Tibial artery (tissue), 4 donors: ENCODE data around the gene WHRN.

Experiments used
- DNase-seq, 2 donors: peaks; one replicate each; pipeline ENCODE4 v3.0.0-alpha.2; 2019
- H3K27ac ChIP-seq, 2 donors: fragments of 200-600 bp; sonication (generic) in 1 of 2; 1 replicate in 1 of 2; 2 replicates in 1 of 2; pipeline ENCODE4 v1.5.1; 2018 to 2019; ENCODE audit warnings: mild to moderate bottlenecking in 1 of 2
- H3K27me3 ChIP-seq, 2 donors: fragments of 200-600 bp; sonication (generic) in 1 of 2; one replicate each; pipeline versions ENCODE4 v1.5.1 to v1.6.0; 2016 to 2019
- H3K36me3 ChIP-seq, 3 donors: fragments of 200-600 bp; sonication (generic) in 2 of 3; one replicate each; pipeline ENCODE4 v1.5.1; 2016 to 2019; ENCODE audit warnings: mild to moderate bottlenecking in 2 of 3
- H3K4me1 ChIP-seq, 4 donors: fragments of 200-600 bp; sonication (generic) in 2 of 4; 1 replicate in 3 of 4; 2 replicates in 1 of 4; pipeline ENCODE4 v1.5.1; 2016 to 2019
- H3K4me3 ChIP-seq, 2 donors: fragments of 200-600 bp; sonication (generic) in 1 of 2; 1 replicate in 1 of 2; 2 replicates in 1 of 2; pipeline ENCODE4 v1.5.1; 2018 to 2019; ENCODE audit warnings: mild to moderate bottlenecking in 2 of 2
- H3K9me3 ChIP-seq, 3 donors: fragments of 200-600 bp; sonication (generic) in 1 of 3; one replicate each; pipeline ENCODE4 v1.5.1; 2016 to 2019
- CTCF ChIP-seq, 2 experiments: fragments of 200-600 bp in 1 of 2; fragments of 450-650 bp in 1 of 2; IDR thresholded peaks; one replicate each; pipeline ENCODE4 v1.5.1; 2017 to 2019; ENCODE audit warnings: antibody characterized with exemption in 2 of 2, mild to moderate bottlenecking in 1 of 2, moderate library complexity in 1 of 2
- intact Hi-C: fragments of 100-400 bp; cut with DNase I; formaldehyde crosslinking; loops from one replicate; pipeline ENCODE4 v1.15.0; 2023; ENCODE audit warnings: low total_unique reads

Gene WHRN

GRCh38 chr9:114442022-114442421 lies 63.3 kb downstream of the WHRN start:
- H3K9me3 ChIP-seq: no peaks in the 10 kb centered on the region
- H3K36me3 ChIP-seq: no peaks in the 10 kb centered on the region
- H3K27me3 ChIP-seq: no peaks in the 10 kb centered on the region
- intact Hi-C loops: no loop called here
- H3K4me1 ChIP-seq: no peaks in the 10 kb centered on the region
- no peak for DNase-seq
- no peak overlapping the region for H3K27ac ChIP-seq
- H3K4me3 ChIP-seq: no peak overlapping the region
- no peak for TF ChIP-seq CTCF (IDR thresholded peaks at IDR 0.05)

- Histone ChIP-seq H3K36me3 (no peaks in the 10 kb centered on the region), H3K4me3 (no peak overlapping the region), H3K27ac (no peak overlapping the region), H3K4me1 (no peaks in the 10 kb centered on the region), H3K9me3 (no peaks in the 10 kb centered on the region), H3K27me3 (peaks cover 0 to 14% of the 10 kb centered on the region in 2 donors)
- DNase-seq: no peak
- intact Hi-C loops: no loop called here
- TF ChIP-seq CTCF (IDR thresholded peaks at IDR 0.05): no peak
Measured at GRCh38 chr9:114437401-114437893, 67.8 kb downstream of the WHRN start.

GRCh38 chr9:114434878-114435311 lies 70.4 kb downstream of the WHRN start:
- intact Hi-C loops: no loop called here

GRCh38 chr9:114433720-114434255 lies 71.5 kb downstream of the WHRN start:
- intact Hi-C loops: no loop called here
- Histone ChIP-seq H3K4me1 (no peaks in the 10 kb centered on the region), H3K27me3 (peaks cover 0 to 23% of the 10 kb centered on the region in 2 donors), H3K36me3 (no peaks in the 10 kb centered on the region), H3K27ac (no peak overlapping the region), H3K9me3 (no peaks in the 10 kb centered on the region), H3K4me3 (no peak overlapping the region)
- DNase-seq: no peak
- TF ChIP-seq CTCF (IDR thresholded peaks at IDR 0.05): no peak

More at GRCh38 chr9:114434878-114435311, 70.4 kb downstream of the WHRN start:
- Histone ChIP-seq H3K27ac (no peak overlapping the region), H3K4me3 (no peak overlapping the region), H3K27me3 (peaks cover 0 to 23% of the 10 kb centered on the region in 2 donors), H3K9me3 (no peaks in the 10 kb centered on the region), H3K4me1 (no peaks in the 10 kb centered on the region), H3K36me3 (no peaks in the 10 kb centered on the region)
- no peak for DNase-seq
- TF ChIP-seq CTCF (IDR thresholded peaks at IDR 0.05): no peak

DNA sequence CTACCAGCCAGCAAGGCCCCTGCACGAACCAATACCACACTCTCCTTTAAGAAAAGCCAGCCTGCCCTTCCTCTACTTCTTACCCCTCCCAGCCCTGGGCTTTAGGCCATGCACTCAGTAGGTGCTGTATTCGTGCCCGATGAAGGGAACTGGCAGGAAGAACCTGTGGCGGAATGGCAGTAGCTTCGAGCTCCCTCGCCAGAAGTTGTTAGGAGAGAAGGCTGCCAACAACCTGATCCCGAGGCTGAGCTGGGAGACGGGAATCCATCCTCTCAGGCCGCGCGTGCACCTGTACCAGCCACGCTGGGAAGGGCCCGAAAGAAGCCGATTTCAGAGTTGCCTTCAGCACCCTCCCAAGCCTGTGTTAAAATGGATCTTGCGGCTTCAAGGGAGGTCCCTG lies 72.2 kb downstream of the WHRN start:
- no peak for DNase-seq
- intact Hi-C loops: no loop called here
- H3K4me3 ChIP-seq: no peak overlapping the region
- no peaks in the 10 kb centered on the region for H3K36me3 ChIP-seq
- no peaks in the 10 kb centered on the region for H3K9me3 ChIP-seq
- H3K4me1 ChIP-seq: no peaks in the 10 kb centered on the region
- no peak overlapping the region for H3K27ac ChIP-seq
- peaks cover 0 to 23% of the 10 kb centered on the region in 2 donors for H3K27me3 ChIP-seq
- TF ChIP-seq CTCF (IDR thresholded peaks at IDR 0.05): no peak
